Uterus (tissue), 2 donors: ENCODE results near the gene ANKRD39.

ENCODE experiments used
- CTCF ChIP-seq, 4 experiments: fragments of 200-600 bp in 2 of 4; fragments of 450-650 bp in 2 of 4; sonication (generic) in 2 of 4; IDR thresholded peaks; one replicate each; pipeline ENCODE4 v1.5.1; 2016 to 2019; ENCODE audit warnings: antibody characterized with exemption in 4 of 4, mild to moderate bottlenecking in 2 of 4, moderate library complexity in 1 of 4
- POLR2A ChIP-seq, 2 donors: fragments of 450-650 bp; IDR thresholded peaks; one replicate each; pipeline ENCODE4 v1.6.1; 2016; ENCODE audit warnings: antibody characterized with exemption in 2 of 2, mild to moderate bottlenecking in 1 of 2, moderate library complexity in 1 of 2

- TF ChIP-seq CTCF (IDR thresholded peaks at IDR 0.05) (no peak), POLR2A (IDR thresholded peaks at IDR 0.05) (no peak)
These were observed 21.8 kb upstream of the ANKRD39 start for GRCh38 chr2:96879545-96880040.
